HepG2 (cell line): ENCODE measurements around the gene ZMAT2. TPM values are rescaled to one million over a fixed set of nuclear protein-coding genes. Genes with fewer than 3 reads are reported as not detected.

Experiments used
- ARNTL ChIP-seq: sonication (generic); formaldehyde crosslinking; IDR thresholded peaks from 2 replicates; pipeline ENCODE4 v1.4.0; 2020; ENCODE audit warnings: mild to moderate bottlenecking, missing genetic modification reagents
- ATF7 ChIP-seq, 2 experiments: fragments of 450-650 bp in 1 of 2; sonication (generic) in 1 of 2; formaldehyde crosslinking in 1 of 2; IDR thresholded peaks; 2 replicates each; pipeline versions ENCODE4 v1.4.0 to v1.6.1; 2016 to 2020; ENCODE audit warnings: antibody characterized with exemption in 1 of 2, mild to moderate bottlenecking in 1 of 2, missing genetic modification reagents in 1 of 2
- FOXK1 ChIP-seq: sonication (generic); formaldehyde crosslinking; IDR thresholded peaks from 2 replicates; pipeline ENCODE4 v1.4.0; 2020; ENCODE audit warnings: low read depth, missing genetic modification reagents, borderline replicate concordance
- HHEX ChIP-seq: IDR thresholded peaks from 2 replicates; pipeline ENCODE4 v1.6.1; 2016; ENCODE audit warnings: control low read depth
- HINFP ChIP-seq: sonication (generic); formaldehyde crosslinking; IDR thresholded peaks from 2 replicates; pipeline ENCODE4 v1.4.0; 2020; ENCODE audit warnings: low read depth, mild to moderate bottlenecking, missing genetic modification reagents
- HNF1B ChIP-seq: sonication (generic); formaldehyde crosslinking; IDR thresholded peaks from 2 replicates; pipeline ENCODE4 v1.5.1; 2020; ENCODE audit warnings: mild to moderate bottlenecking, moderate library complexity, missing genetic modification reagents
- KLF9 ChIP-seq: IDR thresholded peaks from 2 replicates; pipeline ENCODE4 v1.6.1; 2016; ENCODE audit warnings: low read depth
- PAXIP1 ChIP-seq: sonication (generic); formaldehyde crosslinking; conservative IDR thresholded peaks from 2 replicates; pipeline ENCODE4 v1.4.0; 2020; ENCODE audit warnings: mild to moderate bottlenecking, missing genetic modification reagents, moderate library complexity
- POLR2A ChIP-seq, 2 experiments: IDR thresholded peaks; 2 replicates each; pipeline ENCODE4 v1.6.1; 2011; ENCODE audit warnings: low read depth in 2 of 2, low read length in 2 of 2, mild to moderate bottlenecking in 1 of 2, moderate library complexity in 1 of 2; ENCODE audit not compliant: insufficient read depth in 1 of 2
- SALL1 ChIP-seq: sonication (generic); formaldehyde crosslinking; IDR thresholded peaks from 2 replicates; pipeline ENCODE4 v1.8.0; 2022; ENCODE audit warnings: mild to moderate bottlenecking, missing genetic modification reagents
- SMARCC2 ChIP-seq: fragments of 450-650 bp; IDR thresholded peaks from 2 replicates; pipeline ENCODE4 v1.6.1; 2017; ENCODE audit warnings: antibody characterized with exemption, mild to moderate bottlenecking
- SRF ChIP-seq: IDR thresholded peaks from 2 replicates; pipeline ENCODE4 v1.6.1; 2011; ENCODE audit warnings: mild to moderate bottlenecking, low read depth, low read length, moderate library complexity
- SRSF9 ChIP-seq: fragments of 200-400 bp; formaldehyde crosslinking; IDR thresholded peaks from 2 replicates; pipeline ENCODE4 v1.6.1; 2018; ENCODE audit warnings: borderline replicate concordance, mild to moderate bottlenecking, low read depth, low read length; ENCODE audit not compliant: insufficient read depth, poor library complexity, severe bottlenecking
- ZFP37 ChIP-seq: sonication (generic); formaldehyde crosslinking; IDR thresholded peaks from 2 replicates; pipeline ENCODE4 v1.4.0; 2020; ENCODE audit warnings: missing genetic modification reagents, borderline replicate concordance
- ZMYM4 ChIP-seq: sonication (generic); formaldehyde crosslinking; IDR thresholded peaks from 2 replicates; pipeline ENCODE4 v1.8.1; 2023; ENCODE audit warnings: mild to moderate bottlenecking, missing genetic modification reagents
- ZNF124 ChIP-seq: sonication (generic); formaldehyde crosslinking; IDR thresholded peaks from 2 replicates; pipeline ENCODE4 v1.4.0; 2020; ENCODE audit warnings: missing genetic modification reagents
- ZNF207 ChIP-seq: fragments of 450-650 bp; IDR thresholded peaks from 2 replicates; pipeline ENCODE4 v1.6.1; 2016; ENCODE audit warnings: antibody characterized with exemption, borderline replicate concordance
- ZNF263 ChIP-seq: sonication (generic); formaldehyde crosslinking; IDR thresholded peaks from 2 replicates; pipeline ENCODE4 v1.4.0; 2020; ENCODE audit warnings: missing genetic modification reagents
- ZNF556 ChIP-seq: sonication (generic); formaldehyde crosslinking; IDR thresholded peaks from 2 replicates; pipeline ENCODE4 v1.4.0; 2020; ENCODE audit warnings: mild to moderate bottlenecking, missing genetic modification reagents, borderline replicate concordance
- ZNF652 ChIP-seq: IDR thresholded peaks from 2 replicates; pipeline ENCODE4 v1.6.1; 2016; ENCODE audit warnings: low read depth, borderline replicate concordance
- ZNF704 ChIP-seq: sonication (generic); formaldehyde crosslinking; IDR thresholded peaks from 2 replicates; pipeline ENCODE4 v1.8.1; 2023; ENCODE audit warnings: mild to moderate bottlenecking, inconsistent platforms, moderate library complexity, missing genetic modification reagents, borderline replicate concordance
- ZSCAN21 ChIP-seq: sonication (generic); formaldehyde crosslinking; IDR thresholded peaks from 2 replicates; pipeline ENCODE4 v1.8.0; 2022; ENCODE audit warnings: mild to moderate bottlenecking, missing genetic modification reagents, moderate library complexity, borderline replicate concordance
- polyA plus RNA-seq, 8 experiments: library from polyadenylated mRNA; depleted of rRNA in 3 of 8; stranded (reverse) in 7 of 8; unstranded in 1 of 8; fragments of >200 nt; fragmentation: Illumina TruSeq in 4 of 8; extraction: Trizol in 4 of 8; gene quantifications; 2 replicates each; pipeline versions ENCODE4 v1.2.1 to v1.2.3, GENCODE V29; 2011 to 2016; ENCODE audit warnings: low read depth in 4 of 8, missing spikeins in 1 of 8, mixed read lengths in 1 of 8; ENCODE audit not compliant: insufficient read depth in 1 of 8
- total RNA-seq, 5 experiments: library from RNA; depleted of rRNA; stranded (reverse); fragments of >200 nt; fragmentation: Illumina TruSeq; extraction: Trizol; gene quantifications; 2 replicates each; pipeline ENCODE4 v1.2.3, GENCODE V29; 2016; ENCODE audit warnings: low read depth in 1 of 5

The ZMAT2 gene
- total and polyA plus RNA-seq, 2 of the 13 experiments (the other 11 are each of a cell fraction or from before 2014, with no cell fraction given): 35.4 to 92.8 TPM

GRCh38 chr5:140710899-140711552, 10.8 kb downstream of the ZMAT2 start (continued):
- TF ChIP-seq ZFP37 (CRISPR knock-in tag) (0 out of 2 replicates have a peak, but pooled peaks have one; percentile 66), ZNF124 (CRISPR knock-in tag) (peak; percentile 88; the same call in 1 of the 2 replicates), ZMYM4 (CRISPR knock-in tag) (0 out of 2 replicates have a peak, but pooled peaks have one; percentile 58), ZNF704 (no peak), SALL1 (CRISPR knock-in tag) (peak; percentile 59), POLR2A (IDR thresholded peaks at IDR 0.05; ENCODE audit: insufficient read depth in 1 of 2, low read depth in 2 of 2, low read length in 2 of 2) (peak; percentile 48 to 82), ARNTL (0 out of 2 replicates have a peak, but pooled peaks have one; percentile 17), KLF9 (CRISPR knock-in tag) (0 out of 2 replicates have a peak, but pooled peaks have one; percentile 44), SRF (no peak), ZNF207 (no peak), PAXIP1 (CRISPR knock-in tag) (0 out of 2 replicates have a peak, but pooled peaks have one; percentile 34), ZNF263 (CRISPR knock-in tag) (no peak), HINFP (CRISPR knock-in tag) (peak; percentile 11; the same call in 1 of the 2 replicates), SMARCC2 (no peak), ATF7 (IDR thresholded peaks at IDR 0.05) (peak; percentile 65; the same call in 1 of the 2 replicates), ATF7 (CRISPR knock-in tag; IDR thresholded peaks at IDR 0.05) (no peak), SRSF9 (no peak), ZNF652 (peak; percentile 31; the same call in 1 of the 2 replicates), FOXK1 (CRISPR knock-in tag) (peak; percentile 61; the same call in 1 of the 2 replicates), HHEX (CRISPR knock-in tag) (no peak), ZSCAN21 (0 out of 2 replicates have a peak, but pooled peaks have one; percentile 34), HNF1B (CRISPR knock-in tag) (peak; percentile 46; the same call in 1 of the 2 replicates), ZNF556 (CRISPR knock-in tag) (no peak)
